ENCODE measurements around the gene CRADD. TPM values are rescaled to one million over a fixed set of nuclear protein-coding genes. Genes with fewer than 3 reads are reported as not detected.
"Not testable (repeated sequence)": the region's sequence is repeated elsewhere in the genome, so short reads cannot be mapped to it uniquely, and the experiment has no call there.

The CRADD gene
- total RNA-seq, 1 experiment from 2014 or later = 10.1 TPM

DNA sequence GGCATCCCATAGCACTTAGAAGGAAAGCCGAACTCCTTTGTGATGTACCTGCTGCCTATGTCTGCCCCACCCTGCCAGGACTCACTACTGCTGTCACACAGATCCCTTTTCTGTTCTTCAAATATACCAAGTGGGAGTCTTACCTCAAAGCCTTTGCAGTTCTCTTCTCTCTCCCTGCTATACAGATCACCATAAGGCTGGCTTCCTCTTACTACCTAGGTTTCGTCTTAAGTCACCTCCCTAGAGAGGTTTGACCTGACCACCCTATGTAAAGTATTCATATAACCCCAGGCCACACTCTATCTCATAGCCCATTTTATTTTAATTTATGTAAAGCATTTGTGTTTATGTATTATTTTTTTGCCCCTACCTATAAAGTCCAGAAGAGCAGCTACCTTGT lies 117.6 kb downstream of the CRADD start:
- no TSS peak for BruUV-seq (replicated peaks)

DNA sequence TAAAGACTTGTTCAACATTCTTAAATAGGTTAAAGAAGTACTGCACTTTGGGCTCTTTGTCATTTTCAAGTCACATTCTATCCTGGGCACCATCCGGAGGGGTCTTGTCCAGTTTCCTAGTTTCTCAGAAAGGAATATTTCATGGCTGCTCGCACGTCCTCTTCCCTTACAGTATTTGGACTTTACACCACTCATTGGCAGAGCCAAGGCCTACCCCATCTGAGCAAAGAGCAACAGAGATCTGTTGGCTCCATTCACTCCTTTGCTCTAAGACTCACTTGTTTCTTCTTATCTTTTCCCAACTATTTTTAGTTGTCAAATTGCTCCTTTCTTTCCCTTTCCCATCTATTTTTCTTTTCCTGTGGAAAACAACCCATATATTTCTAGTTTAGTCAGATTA lies 118.2 kb downstream of the CRADD start:
- Mint-ChIP-seq H3K9me3 (ENCODE audit: low read depth, unreplicated experiment) (no peaks in the 10 kb centered on the region), H3K4me1 (ENCODE audit: low read depth, unreplicated experiment) (no peaks in the 10 kb centered on the region), H3K27me3 (ENCODE audit: unreplicated experiment) (no peaks in the 10 kb centered on the region), H3K27ac (ENCODE audit: unreplicated experiment) (no peak overlapping the region), H3K4me3 (ENCODE audit: low read depth, unreplicated experiment) (no peak overlapping the region), H3K36me3 (ENCODE audit: insufficient read depth, unreplicated experiment) (no peaks in the 10 kb centered on the region)
- no TSS peak for BruUV-seq (replicated peaks)
- no peak for DNase-seq
- CTCF ChIA-PET = no interaction called here
- intact Hi-C loops (cut with micrococcal nuclease; ENCODE audit: unreplicated experiment) = no loop called here
- TF ChIP-seq, protein P1, sequence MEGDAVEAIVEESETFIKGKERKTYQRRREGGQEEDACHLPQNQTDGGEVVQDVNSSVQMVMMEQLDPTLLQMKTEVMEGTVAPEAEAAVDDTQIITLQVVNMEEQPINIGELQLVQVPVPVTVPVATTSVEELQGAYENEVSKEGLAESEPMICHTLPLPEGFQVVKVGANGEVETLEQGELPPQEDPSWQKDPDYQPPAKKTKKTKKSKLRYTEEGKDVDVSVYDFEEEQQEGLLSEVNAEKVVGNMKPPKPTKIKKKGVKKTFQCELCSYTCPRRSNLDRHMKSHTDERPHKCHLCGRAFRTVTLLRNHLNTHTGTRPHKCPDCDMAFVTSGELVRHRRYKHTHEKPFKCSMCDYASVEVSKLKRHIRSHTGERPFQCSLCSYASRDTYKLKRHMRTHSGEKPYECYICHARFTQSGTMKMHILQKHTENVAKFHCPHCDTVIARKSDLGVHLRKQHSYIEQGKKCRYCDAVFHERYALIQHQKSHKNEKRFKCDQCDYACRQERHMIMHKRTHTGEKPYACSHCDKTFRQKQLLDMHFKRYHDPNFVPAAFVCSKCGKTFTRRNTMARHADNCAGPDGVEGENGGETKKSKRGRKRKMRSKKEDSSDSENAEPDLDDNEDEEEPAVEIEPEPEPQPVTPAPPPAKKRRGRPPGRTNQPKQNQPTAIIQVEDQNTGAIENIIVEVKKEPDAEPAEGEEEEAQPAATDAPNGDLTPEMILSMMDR (IDR thresholded peaks at IDR 0.05; ENCODE audit: unreplicated experiment) = no peak

More for the DNA sequence above, 117.6 kb downstream of the CRADD start:
- intact Hi-C loops (cut with micrococcal nuclease; ENCODE audit: unreplicated experiment) = no loop called here
- no peaks in the 10 kb centered on the region for H3K36me3 Mint-ChIP-seq (ENCODE audit: insufficient read depth, unreplicated experiment)
- TF ChIP-seq, protein P1 (IDR thresholded peaks at IDR 0.05; ENCODE audit: unreplicated experiment) = no peak
- H3K27me3 Mint-ChIP-seq (ENCODE audit: unreplicated experiment) = no peaks in the 10 kb centered on the region
- H3K4me1 Mint-ChIP-seq (ENCODE audit: low read depth, unreplicated experiment) = peaks cover 3% of the 10 kb centered on the region
- no peak for DNase-seq
- no peaks in the 10 kb centered on the region for H3K9me3 Mint-ChIP-seq (ENCODE audit: low read depth, unreplicated experiment)
- H3K27ac Mint-ChIP-seq (ENCODE audit: unreplicated experiment) = no peak overlapping the region
- CTCF ChIA-PET = no interaction called here
- no peak overlapping the region for H3K4me3 Mint-ChIP-seq (ENCODE audit: low read depth, unreplicated experiment)

DNA sequence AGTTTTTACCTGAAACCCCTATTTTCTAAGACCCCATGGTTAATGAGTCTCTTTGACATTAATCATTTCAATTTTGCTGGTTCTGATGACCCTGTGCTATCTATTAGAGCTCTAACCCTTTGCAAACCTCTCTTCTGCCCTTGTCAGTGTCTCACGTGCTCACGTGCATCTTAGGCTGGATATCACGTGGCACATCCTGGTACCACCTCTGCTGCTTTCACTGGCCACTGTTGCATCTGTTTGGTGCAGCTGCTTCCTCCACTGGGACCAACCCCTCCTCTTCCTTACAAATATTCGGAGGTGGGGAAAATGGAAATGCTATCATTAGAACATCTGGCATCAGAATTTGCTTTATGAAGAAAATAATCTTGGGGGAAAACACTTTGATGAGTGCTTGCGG lies 119.6 kb downstream of the CRADD start:
- intact Hi-C loops (cut with micrococcal nuclease; ENCODE audit: unreplicated experiment) = no loop called here
- DNase-seq = no peak
- TF ChIP-seq, protein P1 (IDR thresholded peaks at IDR 0.05; ENCODE audit: unreplicated experiment) = no peak
- no peaks in the 10 kb centered on the region for H3K4me1 Mint-ChIP-seq (ENCODE audit: low read depth, unreplicated experiment)
- no peak overlapping the region for H3K4me3 Mint-ChIP-seq (ENCODE audit: low read depth, unreplicated experiment)
- H3K27me3 Mint-ChIP-seq (ENCODE audit: unreplicated experiment) = no peaks in the 10 kb centered on the region
- CTCF ChIA-PET = no interaction called here
- H3K27ac Mint-ChIP-seq (ENCODE audit: unreplicated experiment) = no peak overlapping the region
- H3K36me3 Mint-ChIP-seq (ENCODE audit: insufficient read depth, unreplicated experiment) = no peaks in the 10 kb centered on the region
- H3K9me3 Mint-ChIP-seq (ENCODE audit: low read depth, unreplicated experiment) = no peaks in the 10 kb centered on the region
- BruUV-seq (replicated peaks) = no TSS peak

DNA sequence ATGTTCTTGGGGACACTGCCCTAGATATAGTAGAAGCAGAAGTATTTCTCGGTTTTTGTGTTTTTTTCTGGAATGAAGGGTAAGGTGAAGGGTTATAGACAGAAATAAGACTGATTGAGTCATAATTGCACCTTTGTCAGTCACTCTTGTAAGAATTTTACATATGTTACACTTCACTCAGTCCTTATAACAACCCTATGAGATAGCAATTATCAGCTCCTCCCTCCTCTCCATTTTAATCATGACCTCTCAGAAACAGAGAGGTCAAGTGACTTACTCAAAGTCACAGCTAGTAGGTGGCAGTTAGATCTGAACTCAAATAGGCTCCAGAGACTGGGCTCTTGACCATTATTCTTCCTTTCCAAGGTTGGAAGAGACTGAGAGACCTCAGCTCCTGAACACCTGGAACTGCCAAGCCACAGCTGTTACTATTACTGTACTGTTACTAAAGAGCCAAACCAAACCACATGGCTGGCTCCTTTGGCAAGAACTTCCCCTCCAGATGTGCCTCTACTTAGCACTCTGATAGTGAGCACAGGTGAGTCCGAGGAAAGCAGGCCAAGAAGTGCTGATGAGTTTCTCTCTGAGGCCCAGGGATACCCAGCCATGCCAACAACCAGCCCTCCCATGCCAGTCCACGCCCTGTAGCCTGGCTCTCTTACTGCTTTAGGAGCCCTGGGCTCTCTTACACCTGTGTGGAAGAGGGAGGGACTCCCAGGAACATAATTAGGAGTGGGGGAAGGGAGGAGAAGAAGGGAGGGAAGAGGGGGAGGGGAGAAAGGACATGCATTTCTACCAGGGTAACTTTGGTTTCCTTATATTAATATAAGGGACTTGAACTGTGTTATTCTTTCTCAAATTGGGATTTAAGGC lies 121.3 kb downstream of the CRADD start:
- Mint-ChIP-seq H3K27me3 (ENCODE audit: unreplicated experiment) (no peaks in the 10 kb centered on the region), H3K27ac (ENCODE audit: unreplicated experiment) (no peak overlapping the region), H3K4me3 (ENCODE audit: low read depth, unreplicated experiment) (no peak overlapping the region), H3K4me1 (ENCODE audit: low read depth, unreplicated experiment) (no peaks in the 10 kb centered on the region), H3K9me3 (ENCODE audit: low read depth, unreplicated experiment) (no peaks in the 10 kb centered on the region), H3K36me3 (ENCODE audit: insufficient read depth, unreplicated experiment) (no peaks in the 10 kb centered on the region)
- DNase-seq = no peak
- CTCF ChIA-PET = no interaction called here
- intact Hi-C loops (cut with micrococcal nuclease; ENCODE audit: unreplicated experiment) = no loop called here
- TF ChIP-seq, protein P1 (IDR thresholded peaks at IDR 0.05; ENCODE audit: unreplicated experiment) = no peak
- BruUV-seq (replicated peaks) = no TSS peak

DNA sequence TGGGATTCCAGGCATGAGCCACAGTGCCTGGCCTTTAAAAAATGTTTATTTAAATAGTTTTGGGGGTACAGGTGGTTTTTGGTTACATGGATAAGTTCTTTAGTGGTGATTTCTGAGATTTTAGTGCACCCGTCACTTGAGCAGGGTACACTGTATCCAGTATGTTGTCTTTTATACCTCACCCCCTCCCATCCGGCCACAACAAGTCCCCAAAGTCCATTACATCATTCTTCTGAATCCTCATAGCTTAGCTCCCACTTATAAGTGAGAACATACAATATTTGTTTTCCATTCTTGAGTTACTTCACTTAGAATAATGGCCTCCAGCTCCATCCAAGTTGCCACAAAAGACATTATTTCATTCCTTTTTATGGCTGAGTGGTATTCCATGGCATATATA lies 124.5 kb downstream of the CRADD start:
- H3K9me3 Mint-ChIP-seq (ENCODE audit: low read depth, unreplicated experiment); H3K27me3 Mint-ChIP-seq (ENCODE audit: unreplicated experiment); H3K4me3 Mint-ChIP-seq (ENCODE audit: low read depth, unreplicated experiment); H3K36me3 Mint-ChIP-seq (ENCODE audit: insufficient read depth, unreplicated experiment); H3K4me1 Mint-ChIP-seq (ENCODE audit: low read depth, unreplicated experiment); BruUV-seq (replicated peaks); H3K27ac Mint-ChIP-seq (ENCODE audit: unreplicated experiment); DNase-seq; CTCF ChIA-PET; intact Hi-C loops (cut with micrococcal nuclease; ENCODE audit: unreplicated experiment): not testable (repeated sequence)
